GM03348 (cell line): ENCODE data around the gene FCRL2.
"Not testable (repeated sequence)": the region's sequence is repeated elsewhere in the genome, so short reads cannot be mapped to it uniquely, and the experiment has no call there.

Source experiments
- DNase-seq: peaks from one replicate; pipeline ENCODE4 v3.0.0; 2012; ENCODE audit warnings: low spot score

FCRL2 gene

GRCh38 chr1:157753611-157754010 is 23.3 kb downstream of the FCRL2 start:
- DNase-seq = no peak

GRCh38 chr1:157751283-157751682 is 25.6 kb downstream of the FCRL2 start:
- no peak for DNase-seq

DNA sequence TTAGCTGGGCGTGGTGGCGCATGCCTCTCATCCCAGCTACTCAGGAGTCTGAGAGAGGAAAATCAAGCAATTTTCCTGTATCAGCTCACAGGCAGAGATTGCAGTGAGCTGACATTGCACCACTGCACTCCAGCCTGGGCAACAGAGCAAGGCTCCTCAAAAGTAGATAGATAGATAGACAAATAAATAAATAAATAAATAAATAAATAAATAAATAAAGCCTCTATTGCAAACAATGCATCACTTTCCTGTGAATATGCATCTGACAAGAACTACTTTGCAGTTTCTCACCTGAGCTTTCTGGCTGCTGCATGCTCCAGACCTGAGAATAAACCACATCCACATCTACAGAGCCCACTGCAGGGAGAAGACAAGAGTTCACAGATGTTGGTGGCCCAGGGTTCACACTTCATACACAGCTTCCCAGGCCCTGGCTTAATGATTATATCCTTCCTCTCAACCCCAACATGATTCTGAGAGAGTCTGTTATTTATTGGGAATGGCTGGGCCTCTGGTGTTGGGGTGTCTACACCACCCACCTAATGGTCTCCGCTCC is 28.6 kb downstream of the FCRL2 start:
- DNase-seq = no peak

GRCh38 chr1:157739229-157739901 is 37.6 kb downstream of the FCRL2 start:
- no peak for DNase-seq

GRCh38 chr1:157735991-157736390 is 40.9 kb downstream of the FCRL2 start:
- DNase-seq = not testable (repeated sequence)

- DNase-seq = no peak
These were observed 42.6 kb downstream of the FCRL2 start for GRCh38 chr1:157734321-157734720.

DNA sequence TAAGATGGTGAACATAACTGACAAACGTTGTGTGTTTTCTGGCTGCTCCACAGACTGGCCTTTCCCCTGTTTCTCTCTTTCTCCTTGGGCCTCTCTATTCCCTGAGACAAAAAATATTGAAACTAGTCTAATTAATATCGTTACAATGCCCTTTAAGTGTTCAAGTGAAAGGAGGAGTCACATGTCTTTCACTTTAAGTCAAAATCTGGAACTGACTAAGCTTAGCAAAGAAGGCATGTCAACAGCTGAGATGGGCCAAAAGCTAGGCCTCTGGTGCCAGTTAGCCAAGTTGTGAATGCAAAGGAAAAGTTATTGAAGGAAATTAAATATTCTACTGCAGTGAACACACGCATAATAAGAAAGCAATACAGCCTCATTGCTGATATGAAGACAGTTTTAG is 44.2 kb downstream of the FCRL2 start:
- DNase-seq = no peak

DNA sequence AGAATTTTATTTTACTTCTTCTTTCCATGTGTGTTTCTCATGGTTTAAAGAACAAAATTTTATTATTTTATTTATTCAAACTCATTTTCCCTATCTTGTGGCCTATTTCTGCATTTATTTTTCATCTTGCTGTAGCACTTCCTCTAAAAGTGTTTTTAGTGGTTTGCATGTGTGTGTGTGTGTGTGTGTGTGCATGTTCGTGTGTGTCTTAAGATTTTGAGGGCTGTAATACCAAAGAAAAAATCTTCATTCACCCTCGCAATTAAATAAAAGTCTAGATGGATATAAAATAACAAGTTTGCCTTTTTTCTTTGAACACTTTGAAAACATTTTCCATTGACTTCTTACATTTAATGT is 51.7 kb downstream of the FCRL2 start:
- DNase-seq = no peak

DNA sequence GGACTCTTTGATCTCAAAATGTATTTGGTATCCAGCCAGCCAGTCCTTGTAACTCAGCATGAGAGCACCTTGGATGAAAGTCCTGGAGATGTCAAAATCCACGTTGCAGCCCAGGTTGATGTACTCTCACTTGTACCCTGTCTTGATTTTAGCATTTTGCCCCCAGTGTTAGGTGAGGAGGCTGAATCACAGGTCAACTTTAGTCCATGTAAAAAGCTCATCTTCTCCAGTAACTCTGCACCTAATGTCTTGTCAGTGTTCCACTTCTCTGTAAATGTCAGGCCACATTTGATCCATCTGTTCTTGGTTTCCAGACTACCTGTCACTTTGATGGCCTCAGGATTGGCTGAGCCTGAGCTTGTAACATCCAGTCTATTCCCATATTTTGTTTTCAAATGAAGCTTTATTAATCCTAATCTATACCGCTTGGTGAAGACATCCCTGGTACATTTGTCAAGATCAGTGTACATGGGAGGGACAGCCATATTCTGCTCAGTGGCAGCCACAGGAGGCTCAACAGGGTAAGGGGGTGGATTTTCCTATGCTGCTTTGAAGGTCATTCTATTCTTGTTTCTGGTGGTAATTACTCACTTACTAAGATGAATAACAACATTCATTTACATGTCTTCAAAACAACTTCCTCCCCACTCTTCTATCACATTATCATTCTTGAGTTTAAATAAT is 52.3 kb downstream of the FCRL2 start:
- no peak for DNase-seq

- no peak for DNase-seq
These were observed 53.8 kb downstream of the FCRL2 start for GRCh38 chr1:157723157-157723556.

DNA sequence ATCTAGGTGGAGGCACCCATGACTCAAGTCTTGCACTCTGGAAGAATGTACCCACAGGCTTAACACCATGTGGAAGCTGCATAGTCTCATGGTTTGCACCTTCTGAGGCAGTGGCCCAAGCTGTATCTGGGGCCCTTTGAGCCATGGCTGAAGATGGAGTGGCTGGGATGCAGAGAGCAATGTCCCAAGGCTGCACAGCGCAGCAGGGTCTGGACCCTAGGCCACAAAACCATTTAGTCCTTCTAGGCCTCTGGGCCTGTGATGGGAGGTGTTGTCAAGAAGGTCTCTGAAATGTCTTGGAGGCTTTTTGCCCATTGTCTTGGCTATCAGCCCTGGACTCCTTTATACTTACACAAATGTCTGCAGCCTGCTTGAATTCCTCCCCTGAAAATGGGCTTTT is 54.9 kb downstream of the FCRL2 start:
- no peak for DNase-seq

DNA sequence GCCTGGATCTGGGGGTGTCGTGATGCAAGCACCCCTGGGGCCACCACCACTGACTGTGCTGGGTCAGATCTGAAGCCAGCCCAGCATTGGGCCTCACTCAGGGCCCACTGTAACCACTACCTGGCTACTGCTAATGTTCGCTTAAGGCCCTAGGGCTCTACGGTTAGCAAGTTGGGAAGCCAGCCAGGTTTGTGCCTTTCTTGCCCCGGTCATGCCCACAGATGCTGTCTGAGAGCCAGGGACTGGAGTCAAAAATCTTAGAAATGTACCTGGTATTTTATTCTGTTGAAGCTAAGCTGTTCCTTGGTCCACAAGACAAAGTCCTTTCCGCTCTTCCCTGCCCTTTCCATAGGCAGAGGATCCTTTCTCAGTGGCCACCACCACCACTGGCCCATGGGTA is 61.2 kb downstream of the FCRL2 start:
- no peak for DNase-seq

DNA sequence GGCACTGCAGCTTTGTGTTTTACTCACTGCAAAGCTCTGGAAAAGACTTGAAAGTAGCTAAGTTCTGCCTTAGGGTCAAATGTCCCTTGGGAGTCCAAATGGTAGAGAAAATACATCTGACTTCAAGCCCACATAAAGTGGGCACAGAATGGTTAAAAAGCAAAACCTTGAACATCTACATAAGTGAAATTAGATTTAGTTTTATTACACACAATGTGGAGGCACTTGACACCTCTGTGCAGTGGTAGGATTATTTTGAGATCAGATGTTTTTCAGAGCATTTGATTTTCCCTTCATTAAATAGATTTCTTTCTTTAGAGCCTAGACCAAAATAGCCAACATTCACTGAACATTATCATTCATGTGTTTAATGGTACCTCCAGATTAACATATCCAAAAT is 65.1 kb downstream of the FCRL2 start:
- DNase-seq = no peak

- no peak for DNase-seq
These were observed 72.1 kb downstream of the FCRL2 start for GRCh38 chr1:157704878-157705277.

- no peak for DNase-seq
These were observed 73.0 kb downstream of the FCRL2 start for GRCh38 chr1:157703981-157704380.

DNA sequence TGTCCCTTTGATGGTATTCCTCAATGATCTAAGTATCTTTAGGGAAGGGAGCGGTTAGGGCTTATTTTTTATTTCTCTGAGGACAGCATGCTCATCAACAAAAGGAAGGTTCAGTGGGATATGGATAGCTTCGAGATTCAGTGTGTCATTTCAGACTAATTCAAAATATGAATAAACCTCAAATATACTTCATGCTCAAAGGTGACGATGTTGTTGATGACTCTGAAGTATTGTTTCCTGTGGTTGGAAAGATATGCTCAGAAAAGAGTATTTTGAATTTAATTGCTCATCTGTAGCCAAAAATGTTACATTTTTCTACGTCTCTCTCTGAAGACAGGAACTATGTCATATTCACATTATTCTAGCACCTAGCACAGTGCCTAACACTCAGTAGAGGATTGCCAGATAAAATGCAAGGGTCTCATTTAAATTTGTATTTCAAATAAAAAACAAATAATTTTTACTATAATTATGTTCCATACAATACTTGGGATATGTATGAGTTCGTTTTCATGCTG is 74.6 kb downstream of the FCRL2 start:
- DNase-seq = no peak

DNA sequence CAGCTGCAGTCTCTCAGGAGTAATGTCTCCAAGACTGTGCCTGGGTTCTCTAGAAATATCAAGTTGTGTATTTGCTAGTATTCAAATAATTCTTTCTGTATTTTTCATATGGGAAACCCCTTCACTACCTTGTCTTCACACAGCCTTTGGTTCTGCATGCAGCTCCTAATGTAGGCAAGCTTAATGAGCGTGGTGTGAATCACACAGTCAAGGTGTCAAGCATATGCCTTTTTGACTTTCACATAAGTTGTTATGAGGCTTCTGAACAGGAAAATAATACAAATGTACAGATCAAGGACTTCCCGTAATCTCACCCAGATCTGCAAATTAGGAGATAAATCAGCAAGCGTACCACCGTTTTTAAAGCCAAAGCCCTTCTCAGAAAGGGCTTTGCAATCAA is 76.2 kb downstream of the FCRL2 start, which contains the start of gene FCRL3:
FCRL3 (minus strand) TSS at position 38 of the 400 bp plus-strand sequence. CDS start 280 bp downstream, outside the sequence.
- DNase-seq = no peak

- DNase-seq = no peak
These were observed 76.6 kb downstream of the FCRL2 start for GRCh38 chr1:157700305-157700704.

GRCh38 chr1:157697781-157698569 is 79.0 kb downstream of the FCRL2 start:
- no peak for DNase-seq

GRCh38 chr1:157696966-157697628 is 79.8 kb downstream of the FCRL2 start:
- no peak for DNase-seq
